NT2/D1 (cell line): Measurements from ENCODE around the gene PLCG2.
A peak's percentile ranks its signal among the peaks of the same experiment; 100 is the strongest.

Source experiments
- DNase-seq: peaks from one replicate; pipeline ENCODE4 v3.0.0-alpha.2; 2011; ENCODE audit warnings: low read depth, low spot score
- H3K27me3 ChIP-seq: 2 replicates; pipeline ENCODE4 v1.6.0; 2011; ENCODE audit warnings: mild to moderate bottlenecking; ENCODE audit not compliant: insufficient read length, insufficient read depth
- H3K36me3 ChIP-seq: 2 replicates; pipeline ENCODE4 v1.6.1; 2011; ENCODE audit warnings: mild to moderate bottlenecking, low read length, mixed read lengths; ENCODE audit not compliant: insufficient read depth, insufficient read length
- H3K4me1 ChIP-seq: 2 replicates; pipeline ENCODE4 v1.5.1; 2011; ENCODE audit not compliant: insufficient read depth, insufficient read length
- H3K4me3 ChIP-seq: 2 replicates; pipeline ENCODE4 v1.5.1; 2011; ENCODE audit warnings: low read depth; ENCODE audit not compliant: insufficient read length
- H3K9ac ChIP-seq: 2 replicates; pipeline ENCODE4 v1.6.0; 2011; ENCODE audit warnings: low read depth; ENCODE audit not compliant: insufficient read length
- H3K9me3 ChIP-seq: 2 replicates; pipeline ENCODE4 v1.5.1; 2011; ENCODE audit warnings: mild to moderate bottlenecking, low read length; ENCODE audit not compliant: insufficient read depth
- SUZ12 ChIP-seq: IDR thresholded peaks from 2 replicates; pipeline ENCODE4 v1.6.1; 2011; ENCODE audit not compliant: insufficient read length, insufficient read depth; ENCODE audit errors: extremely low read depth
- YY1 ChIP-seq: IDR thresholded peaks from 2 replicates; pipeline ENCODE4 v1.6.1; 2011; ENCODE audit not compliant: insufficient read length, insufficient read depth
- ZNF274 ChIP-seq: IDR thresholded peaks from 2 replicates; pipeline ENCODE4 v1.6.1; 2011; ENCODE audit warnings: mild to moderate bottlenecking, low read depth, low read length

The PLCG2 gene

GRCh38 chr16:81900014-81900413 is 120.9 kb downstream of the PLCG2 start:
- H3K9me3 ChIP-seq = peaks cover 5% of the 10 kb centered on the region; the same call in 1 of the 2 replicates

GRCh38 chr16:81900456-81900855 is 121.4 kb downstream of the PLCG2 start:
- DNase-seq = no peak
- Histone ChIP-seq H3K4me3 (no peak overlapping the region), H3K9me3 (peaks cover 5% of the 10 kb centered on the region; the same call in 1 of the 2 replicates), H3K9ac (no peak overlapping the region), H3K27me3 (no peaks in the 10 kb centered on the region), H3K4me1 (no peaks in the 10 kb centered on the region), H3K36me3 (peaks cover 15% of the 10 kb centered on the region)
- TF ChIP-seq YY1 = no peak
- TF ChIP-seq ZNF274 = no peak
- no peak for TF ChIP-seq SUZ12

More at GRCh38 chr16:81900014-81900413, 120.9 kb downstream of the PLCG2 start:
- Histone ChIP-seq H3K36me3 (peaks cover 15% of the 10 kb centered on the region), H3K4me1 (no peaks in the 10 kb centered on the region), H3K27me3 (no peaks in the 10 kb centered on the region), H3K4me3 (no peak overlapping the region), H3K9ac (no peak overlapping the region)
- TF ChIP-seq ZNF274 (no peak), YY1 (no peak), SUZ12 (no peak)
- DNase-seq = no peak

DNA sequence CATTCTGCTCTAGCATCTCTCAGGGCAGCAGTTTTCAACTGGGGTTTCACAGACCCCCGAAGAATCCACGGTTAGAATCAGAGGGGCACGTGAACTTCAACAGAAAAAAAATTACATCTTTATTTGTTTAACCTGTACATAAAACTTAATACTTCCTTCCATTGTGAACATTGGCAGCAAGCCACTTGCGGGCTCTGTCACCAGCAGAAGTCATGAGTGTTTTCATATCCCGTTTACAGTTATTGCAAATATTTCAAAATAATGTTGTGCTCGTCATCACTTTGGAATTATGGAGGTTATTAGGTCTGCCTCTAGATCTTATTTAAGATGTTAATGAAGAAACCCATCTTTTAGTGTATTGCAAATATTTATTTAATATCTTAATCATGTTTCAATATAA is 122.4 kb downstream of the PLCG2 start:
- H3K27me3 ChIP-seq = no peaks in the 10 kb centered on the region
- H3K9me3 ChIP-seq = peaks cover 5% of the 10 kb centered on the region; the same call in 1 of the 2 replicates
- peaks cover 7% of the 10 kb centered on the region for H3K36me3 ChIP-seq
- DNase-seq = no peak
- no peak overlapping the region for H3K4me3 ChIP-seq
- no peak overlapping the region for H3K9ac ChIP-seq
- H3K4me1 ChIP-seq = no peaks in the 10 kb centered on the region
- no peak for TF ChIP-seq ZNF274

DNA sequence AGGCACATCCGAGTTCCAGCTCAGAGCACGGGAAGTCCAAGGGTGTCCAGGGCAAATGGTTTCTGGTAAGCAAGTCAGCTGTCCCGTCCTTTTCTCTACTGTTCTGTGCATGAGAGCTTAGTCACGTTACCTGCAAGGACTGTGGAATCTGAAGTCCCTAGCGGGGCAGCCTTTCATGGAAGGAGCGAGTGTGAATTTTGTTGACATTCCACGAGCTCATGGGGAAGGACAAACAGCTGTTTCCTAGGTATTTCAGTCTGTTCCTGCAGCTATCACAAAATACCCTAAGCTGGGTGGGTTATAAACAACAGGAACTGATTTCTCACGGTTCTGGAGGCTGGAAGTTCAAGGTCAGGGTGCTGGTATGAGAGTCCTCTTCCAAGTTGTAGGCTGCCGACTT is 122.9 kb downstream of the PLCG2 start:
- Histone ChIP-seq H3K4me1 (no peaks in the 10 kb centered on the region), H3K36me3 (peaks cover 6% of the 10 kb centered on the region), H3K9ac (no peak overlapping the region), H3K4me3 (no peak overlapping the region), H3K27me3 (no peaks in the 10 kb centered on the region), H3K9me3 (peaks cover 5% of the 10 kb centered on the region; the same call in 1 of the 2 replicates)
- TF ChIP-seq SUZ12 = no peak
- no peak for TF ChIP-seq ZNF274
- TF ChIP-seq YY1 = no peak
- no peak for DNase-seq

DNA sequence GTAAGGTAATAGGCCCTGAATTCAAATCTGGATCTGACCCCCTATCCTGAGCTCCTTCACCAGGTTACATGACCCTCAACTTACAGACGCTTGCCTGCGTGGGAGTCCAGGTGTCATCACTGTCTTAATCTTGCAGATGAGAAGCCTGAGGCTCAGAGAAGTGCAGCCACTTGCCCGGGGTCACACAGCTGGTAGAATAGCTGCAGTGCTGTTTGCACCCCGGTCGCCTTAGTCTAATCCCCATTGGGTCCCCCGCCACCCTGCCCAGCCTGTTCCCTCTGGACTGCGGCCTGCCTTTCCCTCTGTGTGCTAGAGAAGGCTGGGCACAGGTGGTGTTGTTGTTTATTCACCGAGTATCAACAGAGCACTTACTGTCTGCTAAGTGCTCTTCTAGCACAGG is 125.2 kb downstream of the PLCG2 start:
- TF ChIP-seq YY1 (no peak), SUZ12 (no peak), ZNF274 (no peak)
- Histone ChIP-seq H3K27me3 (no peaks in the 10 kb centered on the region), H3K4me3 (no peak overlapping the region), H3K9ac (no peak overlapping the region), H3K9me3 (peaks cover 5% of the 10 kb centered on the region; the same call in 1 of the 2 replicates), H3K36me3 (peaks cover 11% of the 10 kb centered on the region), H3K4me1 (no peaks in the 10 kb centered on the region)
- no peak for DNase-seq

DNA sequence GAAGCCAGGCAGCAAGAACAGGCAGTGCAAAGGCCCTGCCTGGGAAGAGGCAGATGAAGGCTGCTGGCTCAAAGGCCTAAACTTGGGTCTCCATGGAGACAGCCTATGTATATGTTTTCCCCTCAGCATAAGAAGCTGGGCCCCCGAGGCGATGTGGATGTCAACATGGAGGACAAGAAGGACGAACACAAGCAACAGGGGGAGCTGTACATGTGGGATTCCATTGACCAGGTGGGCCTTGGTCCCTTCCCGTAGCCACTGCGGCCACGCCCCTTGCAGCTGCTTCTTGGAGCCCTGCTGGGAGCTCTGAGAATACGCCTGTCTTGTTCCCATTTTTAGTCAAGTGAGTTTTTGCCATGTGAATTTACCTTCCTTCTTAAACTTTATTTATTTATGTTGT is 126.2 kb downstream of the PLCG2 start:
- Histone ChIP-seq H3K4me3 (no peak overlapping the region), H3K27me3 (no peaks in the 10 kb centered on the region), H3K9ac (no peak overlapping the region), H3K9me3 (peaks cover 5% of the 10 kb centered on the region; the same call in 1 of the 2 replicates), H3K4me1 (no peaks in the 10 kb centered on the region), H3K36me3 (peaks cover 11% of the 10 kb centered on the region)
- no peak for TF ChIP-seq ZNF274
- DNase-seq = peak; percentile 25

- H3K4me3 ChIP-seq = no peak overlapping the region
- no peak overlapping the region for H3K9ac ChIP-seq
- H3K27me3 ChIP-seq = no peaks in the 10 kb centered on the region
- H3K9me3 ChIP-seq = peaks cover 5% of the 10 kb centered on the region; the same call in 1 of the 2 replicates
- no peak for DNase-seq
- H3K4me1 ChIP-seq = no peaks in the 10 kb centered on the region
- peaks cover 5% of the 10 kb centered on the region for H3K36me3 ChIP-seq
- TF ChIP-seq SUZ12 (no peak), ZNF274 (no peak), YY1 (no peak)
Measured at GRCh38 chr16:81907681-81908080, 128.6 kb downstream of the PLCG2 start.
